Liver (tissue), 9 donors: ENCODE results near the gene GPD1L. TPM values are rescaled to one million over a fixed set of nuclear protein-coding genes. Genes with fewer than 3 reads are reported as not detected.

Source experiments
- DNase-seq: peaks from one replicate; pipeline ENCODE4 v3.0.0-alpha.2; 2017; ENCODE audit warnings: low spot score
- H3K27ac ChIP-seq, 2 donors: one replicate each; pipeline ENCODE4 v1.7.0; 2013; ENCODE audit warnings: inconsistent platforms in 2 of 2, low read length in 2 of 2, control low read depth in 1 of 2, low read depth in 1 of 2, mild to moderate bottlenecking in 1 of 2
- H3K27me3 ChIP-seq, 4 donors: one replicate each; pipeline versions ENCODE4 v1.6.1 to v1.7.0; 2013; ENCODE audit warnings: low read length in 3 of 4, inconsistent platforms in 1 of 4, mild to moderate bottlenecking in 1 of 4, moderate library complexity in 1 of 4; ENCODE audit not compliant: control insufficient read depth in 4 of 4, insufficient read depth in 4 of 4
- H3K36me3 ChIP-seq, 4 donors: one replicate each; pipeline versions ENCODE4 v1.6.1 to v1.7.0; 2013; ENCODE audit warnings: low read length in 3 of 4, mild to moderate bottlenecking in 3 of 4, low read depth in 1 of 4, moderate library complexity in 1 of 4; ENCODE audit not compliant: control insufficient read depth in 4 of 4, insufficient read depth in 3 of 4
- H3K4me1 ChIP-seq, 4 donors: one replicate each; pipeline versions ENCODE4 v1.6.1 to v1.7.0; 2013; ENCODE audit warnings: low read length in 3 of 4, mild to moderate bottlenecking in 3 of 4, moderate library complexity in 1 of 4; ENCODE audit not compliant: control insufficient read depth in 4 of 4, insufficient read depth in 4 of 4
- H3K4me3 ChIP-seq, 3 donors: one replicate each; pipeline versions ENCODE4 v1.6.1 to v1.7.0; 2013; ENCODE audit warnings: low read length in 3 of 3, control low read depth in 1 of 3, low read depth in 1 of 3, mild to moderate bottlenecking in 1 of 3
- H3K9ac ChIP-seq, 2 donors: one replicate each; pipeline ENCODE4 v1.7.0; 2013; ENCODE audit warnings: low read length in 2 of 2, mild to moderate bottlenecking in 2 of 2, moderate library complexity in 2 of 2, control low read depth in 1 of 2, low read depth in 1 of 2
- H3K9me3 ChIP-seq, 4 donors: one replicate each; pipeline versions ENCODE4 v1.6.1 to v1.7.0; 2013; ENCODE audit warnings: low read length in 3 of 4; ENCODE audit not compliant: control insufficient read depth in 4 of 4
- ATF3 ChIP-seq: IDR thresholded peaks from 2 replicates; pipeline ENCODE4 v1.6.1; 2016; ENCODE audit warnings: antibody characterized with exemption
- EGR1 ChIP-seq, 2 donors: IDR thresholded peaks; 2 replicates each; pipeline ENCODE4 v1.6.1; 2016 to 2018; ENCODE audit warnings: antibody characterized with exemption in 2 of 2, low read depth in 2 of 2
- FOXA1 ChIP-seq: IDR thresholded peaks from 2 replicates; pipeline ENCODE4 v1.6.1; 2016; ENCODE audit warnings: antibody characterized with exemption
- FOXA2 ChIP-seq: IDR thresholded peaks from 2 replicates; pipeline ENCODE4 v1.6.1; 2016; ENCODE audit warnings: antibody characterized with exemption
- GABPA ChIP-seq, 2 donors: IDR thresholded peaks in 1 of 2; conservative IDR thresholded peaks in 1 of 2; 2 replicates each; pipeline ENCODE4 v1.6.1; 2016; ENCODE audit warnings: antibody characterized with exemption in 2 of 2, mild to moderate bottlenecking in 1 of 2, moderate library complexity in 1 of 2
- HNF4A ChIP-seq, 2 donors: conservative IDR thresholded peaks; 2 replicates each; pipeline ENCODE4 v1.6.1; 2016; ENCODE audit warnings: antibody characterized with exemption in 2 of 2, mild to moderate bottlenecking in 2 of 2
- HNF4G ChIP-seq: IDR thresholded peaks from 2 replicates; pipeline ENCODE4 v1.6.1; 2016; ENCODE audit warnings: antibody characterized with exemption
- JUND ChIP-seq, 2 donors: IDR thresholded peaks; 2 replicates each; pipeline ENCODE4 v1.6.1; 2016; ENCODE audit warnings: antibody characterized with exemption in 2 of 2
- MAX ChIP-seq: IDR thresholded peaks from 2 replicates; pipeline ENCODE4 v1.6.1; 2016; ENCODE audit warnings: antibody characterized with exemption
- NR2F2 ChIP-seq: IDR thresholded peaks from 2 replicates; pipeline ENCODE4 v1.6.1; 2016; ENCODE audit warnings: antibody characterized with exemption
- RAD21 ChIP-seq, 2 donors: IDR thresholded peaks; 2 replicates each; pipeline ENCODE4 v1.6.1; 2016; ENCODE audit warnings: antibody characterized with exemption in 2 of 2, mild to moderate bottlenecking in 2 of 2
- REST ChIP-seq: IDR thresholded peaks from 2 replicates; pipeline ENCODE4 v1.6.1; 2016; ENCODE audit warnings: antibody characterized with exemption, mild to moderate bottlenecking
- RXRA ChIP-seq, 2 donors: IDR thresholded peaks; 2 replicates each; pipeline ENCODE4 v1.6.1; 2017 to 2018; ENCODE audit warnings: antibody characterized with exemption in 2 of 2, mild to moderate bottlenecking in 1 of 2
- SP1 ChIP-seq: IDR thresholded peaks from 2 replicates; pipeline ENCODE4 v1.6.1; 2018; ENCODE audit warnings: antibody characterized with exemption, mild to moderate bottlenecking
- TAF1 ChIP-seq: conservative IDR thresholded peaks from 2 replicates; pipeline ENCODE4 v1.6.1; 2016; ENCODE audit warnings: antibody characterized with exemption, mild to moderate bottlenecking
- YY1 ChIP-seq: IDR thresholded peaks from 2 replicates; pipeline ENCODE4 v1.6.1; 2016; ENCODE audit warnings: antibody characterized with exemption, mild to moderate bottlenecking
- ZBTB33 ChIP-seq: IDR thresholded peaks from 2 replicates; pipeline ENCODE4 v1.6.1; 2016; ENCODE audit warnings: antibody characterized with exemption
- WGBS: extraction: QIAGEN DNeasy Blood & Tissue Kit; methylation state at CpG from one replicate; pipeline ENCODE4 v1.1.7; 2013; 5-methylcytosine and 5-hydroxymethylcytosine counted together
- polyA plus RNA-seq, 2 donors: library from polyadenylated mRNA; stranded (reverse) in 1 of 2; unstranded in 1 of 2; fragments of 200-250 nt in 1 of 2; fragments of >200 nt in 1 of 2; fragmentation: Nextera tagmentation in 1 of 2; extraction: Ambion mirVana in 1 of 2; gene quantifications; one replicate each; pipeline versions ENCODE4 v1.2.1 to v1.2.3, GENCODE V29; 2013 to 2015
- total RNA-seq, 2 donors: library from RNA; depleted of rRNA; stranded (reverse); fragments of >200 nt; gene quantifications; one replicate each; pipeline ENCODE4 v1.2.3, GENCODE V29; 2014
- donor health status: healthy.
- donor health status: healthy.
- donor health status: healthy.
- donor health status: healthy.
- donor health status: healthy.

GPD1L gene
- total and polyA plus RNA-seq, 4 donors, result 1.4 to 5.0 (median 3.1) TPM

GRCh38 chr3:32117320-32117719 is 10.9 kb downstream of the GPD1L start:
- Histone ChIP-seq H3K9ac (no peak overlapping the region), H3K36me3 (no peaks in the 10 kb centered on the region), H3K4me3 (no peak overlapping the region), H3K9me3 (peaks cover 0 to 3% (median 0%) of the 10 kb centered on the region in 4 donors), H3K4me1 (no peaks in the 10 kb centered on the region), H3K27ac (no peak overlapping the region), H3K27me3 (no peaks in the 10 kb centered on the region)
- no peak for DNase-seq
- TF ChIP-seq YY1 (no peak), FOXA2 (no peak), NR2F2 (no peak)
- WGBS, result 91% methylated on average over 1 of the region's 1 CpG

- TF ChIP-seq EGR1 (IDR thresholded peaks at IDR 0.05; ENCODE audit: low read depth in 2 of 2) (no peak), TAF1 (no peak), GABPA (IDR thresholded peaks at IDR 0.05 in 1 of 2, conservative IDR thresholded peaks at IDR 0.05 in 1 of 2) (no peak), HNF4A (conservative IDR thresholded peaks at IDR 0.05) (no peak), HNF4G (no peak), REST (no peak), YY1 (no peak), ATF3 (no peak), RXRA (IDR thresholded peaks at IDR 0.05) (no peak), RAD21 (IDR thresholded peaks at IDR 0.05) (no peak), FOXA1 (no peak), FOXA2 (no peak), ZBTB33 (no peak), MAX (no peak), JUND (IDR thresholded peaks at IDR 0.05) (no peak), SP1 (no peak)
- Histone ChIP-seq H3K27ac (no peak overlapping the region), H3K27me3 (no peaks in the 10 kb centered on the region), H3K36me3 (no peaks in the 10 kb centered on the region), H3K9ac (no peak overlapping the region), H3K4me1 (no peaks in the 10 kb centered on the region), H3K9me3 (peaks cover 0 to 3% (median 0%) of the 10 kb centered on the region in 4 donors), H3K4me3 (no peak overlapping the region)
- WGBS, result 97% methylated on average over 2 of the region's 2 CpGs
- no peak for DNase-seq
Measured at GRCh38 chr3:32118215-32118614, 11.8 kb downstream of the GPD1L start.
